DOHH2 (cell line): Measurements from ENCODE around the gene IDE.

ENCODE experiments used
- H3F3A ChIP-seq: fragments of 200-600 bp; sonication (generic), shearing (Covaris generic); 2 replicates; pipeline ENCODE4 v1.6.0; 2016; ENCODE audit warnings: antibody characterized with exemption, mild to moderate bottlenecking; ENCODE audit not compliant: control insufficient read depth, insufficient read depth
- H3K27ac ChIP-seq: fragments of 200-600 bp; sonication (generic); 2 replicates; pipeline ENCODE4 v1.5.1; 2014; ENCODE audit warnings: low read depth, mild to moderate bottlenecking, low read length, moderate library complexity
- H3K27me3 ChIP-seq: fragments of 200-600 bp; sonication (generic); 2 replicates; pipeline ENCODE4 v1.6.1; 2014; ENCODE audit warnings: mild to moderate bottlenecking, low read length, mixed read lengths; ENCODE audit not compliant: control insufficient read depth
- H3K36me3 ChIP-seq: fragments of 200-600 bp; sonication (generic); 2 replicates; pipeline ENCODE4 v1.6.1; 2014; ENCODE audit warnings: mild to moderate bottlenecking, low read length, moderate library complexity, mixed read lengths; ENCODE audit not compliant: control insufficient read depth
- H3K4me1 ChIP-seq: fragments of 200-600 bp; sonication (generic); 2 replicates; pipeline ENCODE4 v1.6.1; 2014; ENCODE audit warnings: mild to moderate bottlenecking, low read length, mixed read lengths; ENCODE audit not compliant: control insufficient read depth
- H3K4me2 ChIP-seq: fragments of 200-600 bp; sonication (generic); 2 replicates; pipeline ENCODE4 v1.6.0; 2014; ENCODE audit warnings: mild to moderate bottlenecking, low read length, moderate library complexity
- H3K4me3 ChIP-seq: fragments of 200-600 bp; sonication (generic); 2 replicates; pipeline ENCODE4 v1.5.1; 2014; ENCODE audit warnings: mild to moderate bottlenecking, low read length, mixed read lengths
- H3K79me2 ChIP-seq: fragments of 200-600 bp; sonication (generic); 2 replicates; pipeline ENCODE4 v1.6.1; 2014; ENCODE audit warnings: mild to moderate bottlenecking, low read length, mixed read lengths; ENCODE audit not compliant: control insufficient read depth
- H3K9me2 ChIP-seq: fragments of 200-600 bp; sonication (generic); replicated peaks from 2 replicates; pipeline ENCODE4 v1.6.1; 2014; ENCODE audit warnings: mild to moderate bottlenecking, low read length, mixed read lengths; ENCODE audit not compliant: control insufficient read depth
- H3K9me3 ChIP-seq: fragments of 200-600 bp; sonication (generic); 2 replicates; pipeline ENCODE4 v1.6.1; 2014; ENCODE audit warnings: antibody characterized with exemption, low read length, mixed read lengths; ENCODE audit not compliant: control insufficient read depth, insufficient read depth
- H4K20me1 ChIP-seq: fragments of 200-600 bp; sonication (generic); 2 replicates; pipeline ENCODE4 v1.6.0; 2014; ENCODE audit warnings: low read depth, mild to moderate bottlenecking, antibody characterized with exemption, low read length, moderate library complexity; ENCODE audit not compliant: control insufficient read depth, insufficient read depth
- CTCF ChIP-seq: fragments of 200-600 bp; sonication (generic); IDR thresholded peaks from one replicate; pipeline ENCODE4 v1.5.1; 2014; ENCODE audit warnings: antibody characterized with exemption, mild to moderate bottlenecking, low read depth, low read length; ENCODE audit not compliant: poor library complexity, severe bottlenecking
- EZH2phosphoT487 ChIP-seq: fragments of 200-600 bp; sonication (generic); IDR thresholded peaks from 2 replicates; pipeline ENCODE4 v1.6.1; 2017; ENCODE audit warnings: borderline replicate concordance, mild to moderate bottlenecking, antibody characterized with exemption, low read length, moderate library complexity, mixed read lengths

Gene IDE

GRCh38 chr10:92574548-92575261 is 812 bp upstream of the IDE start:
- peaks cover 30% of the 10 kb centered on the region for H3K4me1 ChIP-seq
- no peaks in the 10 kb centered on the region for H3K27me3 ChIP-seq
- no peaks in the 10 kb centered on the region for H3F3A ChIP-seq
- peak overlapping the region; percentile 64 for H3K4me2 ChIP-seq
- H4K20me1 ChIP-seq: peaks cover 7% of the 10 kb centered on the region; the same call in 1 of the 2 replicates
- peak overlapping the region; percentile 82 for H3K27ac ChIP-seq
- peak overlapping the region; percentile 99 for H3K4me3 ChIP-seq
- no peaks in the 10 kb centered on the region for H3K9me3 ChIP-seq
- H3K9me2 ChIP-seq: no peaks in the 10 kb centered on the region
- peaks cover 44% of the 10 kb centered on the region for H3K79me2 ChIP-seq
- no peak for TF ChIP-seq EZH2phosphoT487
- TF ChIP-seq CTCF: peak; percentile 90
- peaks cover 19% of the 10 kb centered on the region for H3K36me3 ChIP-seq

GRCh38 chr10:92573091-92573797 is 649 bp downstream of the IDE start:
- Histone ChIP-seq H4K20me1 (peaks cover 11% of the 10 kb centered on the region; the same call in 1 of the 2 replicates), H3K27me3 (no peaks in the 10 kb centered on the region), H3K4me3 (peak overlapping the region; percentile 99), H3F3A (no peaks in the 10 kb centered on the region), H3K79me2 (peaks cover 54% of the 10 kb centered on the region), H3K27ac (peak overlapping the region; percentile 82), H3K9me2 (no peaks in the 10 kb centered on the region), H3K4me2 (peak overlapping the region; percentile 64), H3K4me1 (peaks cover 34% of the 10 kb centered on the region), H3K36me3 (peaks cover 28% of the 10 kb centered on the region), H3K9me3 (no peaks in the 10 kb centered on the region)
- TF ChIP-seq EZH2phosphoT487: no peak; the same call in 1 of the 2 replicates
- peak; percentile 18 for TF ChIP-seq CTCF

- H3K9me3 ChIP-seq: no peaks in the 10 kb centered on the region
- TF ChIP-seq CTCF (no peak), EZH2phosphoT487 (no peak)
- peak overlapping the region; percentile 64 for H3K4me2 ChIP-seq
- H3K4me1 ChIP-seq: peaks cover 41% of the 10 kb centered on the region
- H3K79me2 ChIP-seq: peaks cover 61% of the 10 kb centered on the region
- H3K9me2 ChIP-seq: no peaks in the 10 kb centered on the region
- no peaks in the 10 kb centered on the region for H3K27me3 ChIP-seq
- H3K36me3 ChIP-seq: peaks cover 31% of the 10 kb centered on the region
- peak overlapping the region; percentile 99 for H3K4me3 ChIP-seq
- H4K20me1 ChIP-seq: peaks cover 11% of the 10 kb centered on the region; the same call in 1 of the 2 replicates
- no peak overlapping the region for H3K27ac ChIP-seq
- H3F3A ChIP-seq: no peaks in the 10 kb centered on the region
These were observed 1.4 kb downstream of the IDE start for GRCh38 chr10:92572362-92573090.
